GM21360 (cell line): ENCODE data around the gene UGT1A1.
"Not testable (repeated sequence)": the region's sequence is repeated elsewhere in the genome, so short reads cannot be mapped to it uniquely, and the experiment has no call there.

Experiments used
- ATAC-seq: cut with Tn5 transposase; IDR thresholded peaks from one replicate; pipeline ENCODE4 v1.9.1; 2021; ENCODE audit warnings: mild to moderate bottlenecking, moderate library complexity; ENCODE audit not compliant: unreplicated experiment

Gene UGT1A1

DNA sequence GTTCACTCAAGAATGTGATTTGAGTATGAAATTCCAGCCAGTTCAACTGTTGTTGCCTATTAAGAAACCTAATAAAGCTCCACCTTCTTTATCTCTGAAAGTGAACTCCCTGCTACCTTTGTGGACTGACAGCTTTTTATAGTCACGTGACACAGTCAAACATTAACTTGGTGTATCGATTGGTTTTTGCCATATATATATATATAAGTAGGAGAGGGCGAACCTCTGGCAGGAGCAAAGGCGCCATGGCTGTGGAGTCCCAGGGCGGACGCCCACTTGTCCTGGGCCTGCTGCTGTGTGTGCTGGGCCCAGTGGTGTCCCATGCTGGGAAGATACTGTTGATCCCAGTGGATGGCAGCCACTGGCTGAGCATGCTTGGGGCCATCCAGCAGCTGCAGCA is at the start of gene UGT1A1:
UGT1A1 (plus strand) TSS at position 228 of the 400 bp plus-strand sequence; CDS start at position 246, 18 bp downstream.
- ATAC-seq = no peak

- no peak for ATAC-seq
These were observed 48.6 kb upstream of the UGT1A1 start for GRCh38 chr2:233711312-233712008.

- ATAC-seq = no peak
These were observed 47.3 kb upstream of the UGT1A1 start, which contains the start of gene UGT1A5 for GRCh38 chr2:233712611-233713261. Gene UGT1A5, plus strand, starts transcription at chr2:233712907. Its CDS starts 85 bp downstream, at chr2:233712992.

DNA sequence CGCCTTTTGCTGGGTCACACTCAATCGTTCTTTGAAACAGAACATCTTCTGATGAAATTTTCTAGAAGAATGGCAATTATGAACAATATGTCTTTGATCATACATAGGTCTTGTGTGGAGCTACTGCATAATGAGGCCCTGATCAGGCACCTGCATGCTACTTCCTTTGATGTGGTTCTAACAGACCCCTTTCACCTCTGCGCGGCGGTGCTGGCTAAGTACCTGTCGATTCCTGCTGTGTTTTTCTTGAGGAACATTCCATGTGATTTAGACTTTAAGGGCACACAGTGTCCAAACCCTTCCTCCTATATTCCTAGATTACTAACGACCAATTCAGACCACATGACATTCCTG is 46.8 kb upstream of the UGT1A1 start:
- ATAC-seq = no peak

DNA sequence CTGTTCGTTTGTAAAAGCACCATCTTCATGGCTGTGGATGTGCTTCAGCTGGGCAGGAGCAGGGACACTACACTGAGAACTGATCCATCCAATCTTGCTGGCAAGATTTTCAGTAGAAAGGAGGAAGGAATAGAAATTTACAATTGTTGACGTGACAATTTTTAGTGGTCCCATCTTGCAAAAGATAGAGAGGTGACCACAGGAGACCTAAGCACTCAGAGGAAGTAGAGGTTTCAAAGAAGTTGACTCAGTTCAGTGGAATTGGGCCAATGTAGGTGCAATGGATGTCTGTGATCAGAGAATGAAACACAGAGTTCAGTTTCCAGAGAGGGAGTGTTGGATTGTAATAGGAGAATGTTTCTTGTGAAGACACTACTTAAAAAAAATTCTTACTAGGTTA is 45.9 kb upstream of the UGT1A1 start:
- ATAC-seq = no peak

DNA sequence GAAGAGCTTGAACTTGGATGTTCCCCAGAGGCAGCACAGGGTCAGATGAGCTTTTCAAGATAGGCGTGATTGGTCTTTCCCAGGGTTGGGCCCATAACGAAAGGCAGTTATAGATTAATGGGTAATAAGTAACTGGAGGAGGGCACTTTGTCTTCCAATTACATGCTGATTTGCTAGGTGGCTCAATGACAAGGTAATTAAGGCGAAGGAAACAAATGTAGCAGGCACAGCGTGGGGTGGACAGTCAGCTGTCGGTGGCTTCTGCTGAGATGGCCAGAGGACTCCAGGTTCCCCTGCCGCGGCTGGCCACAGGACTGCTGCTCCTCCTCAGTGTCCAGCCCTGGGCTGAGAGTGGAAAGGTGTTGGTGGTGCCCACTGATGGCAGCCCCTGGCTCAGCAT is 41.5 kb upstream of the UGT1A1 start, which contains the start of gene UGT1A4:
UGT1A4 (plus strand) TSS at position 185 of the 400 bp plus-strand sequence; CDS start at position 270, 85 bp downstream.
- no peak for ATAC-seq

DNA sequence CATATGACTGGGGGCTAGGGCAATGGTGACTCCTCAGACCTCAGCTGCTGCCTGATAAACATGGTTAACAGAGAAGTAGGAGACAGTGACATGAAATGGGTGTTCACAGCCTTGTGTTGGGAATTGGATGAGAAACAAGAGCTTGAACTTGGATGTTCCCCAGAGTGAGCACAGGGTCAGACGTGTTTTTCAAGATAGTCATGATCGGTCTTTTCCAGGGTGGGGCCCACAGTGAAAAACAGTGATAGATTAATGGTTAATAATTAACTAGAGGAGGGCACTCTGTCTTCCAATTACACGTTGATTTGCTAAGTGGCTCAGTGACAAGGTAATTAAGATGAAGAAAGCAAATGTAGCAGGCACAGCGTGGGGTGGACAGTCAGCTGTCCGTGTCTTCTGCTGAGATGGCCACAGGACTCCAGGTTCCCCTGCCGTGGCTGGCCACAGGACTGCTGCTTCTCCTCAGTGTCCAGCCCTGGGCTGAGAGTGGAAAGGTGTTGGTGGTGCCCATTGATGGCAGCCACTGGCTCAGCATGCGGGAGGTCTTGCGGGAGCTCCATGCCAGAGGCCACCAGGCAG is 31.3 kb upstream of the UGT1A1 start, which contains the start of gene UGT1A3:
UGT1A3 (plus strand) TSS at position 320 of the 579 bp plus-strand sequence; CDS start at position 405, 85 bp downstream.
- ATAC-seq = no peak

DNA sequence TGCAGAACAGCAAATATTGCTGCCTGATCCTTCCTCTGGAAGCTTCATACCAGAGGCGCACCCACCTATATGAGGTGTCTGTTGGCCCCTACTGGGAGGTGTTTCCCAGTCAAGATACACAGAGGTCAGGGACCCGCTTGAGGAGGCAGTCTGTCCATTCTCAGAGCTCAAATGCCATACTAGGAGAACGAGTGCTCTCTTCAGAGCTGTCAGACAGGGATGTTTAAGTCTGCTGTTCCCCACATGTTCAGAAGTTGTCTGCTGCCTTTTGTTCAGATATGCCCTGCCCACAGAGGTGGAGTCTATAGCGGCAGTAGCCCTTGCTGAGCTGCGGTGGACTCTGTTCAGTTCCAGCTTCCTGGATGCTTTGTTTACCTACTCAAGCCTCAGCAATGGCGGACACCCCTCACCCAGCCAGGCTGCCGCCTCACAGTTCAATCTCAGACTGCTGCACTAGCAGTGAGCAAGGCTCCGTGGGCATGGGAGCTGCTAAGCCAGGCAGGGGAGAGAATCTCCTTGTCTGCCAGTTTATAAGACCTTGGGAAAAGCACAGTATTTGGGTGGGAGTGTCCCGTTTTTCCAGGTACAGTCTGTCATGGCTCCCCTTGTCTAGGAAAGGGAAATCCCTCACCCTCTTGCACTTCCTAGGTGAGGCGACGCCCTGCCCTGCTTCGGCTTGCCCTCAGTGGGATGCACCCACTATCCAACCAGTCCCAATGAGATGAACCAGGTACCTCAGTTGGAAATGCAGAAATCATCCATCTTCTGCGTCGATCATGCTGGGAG is 23.0 kb upstream of the UGT1A1 start:
- ATAC-seq = not testable (repeated sequence)

DNA sequence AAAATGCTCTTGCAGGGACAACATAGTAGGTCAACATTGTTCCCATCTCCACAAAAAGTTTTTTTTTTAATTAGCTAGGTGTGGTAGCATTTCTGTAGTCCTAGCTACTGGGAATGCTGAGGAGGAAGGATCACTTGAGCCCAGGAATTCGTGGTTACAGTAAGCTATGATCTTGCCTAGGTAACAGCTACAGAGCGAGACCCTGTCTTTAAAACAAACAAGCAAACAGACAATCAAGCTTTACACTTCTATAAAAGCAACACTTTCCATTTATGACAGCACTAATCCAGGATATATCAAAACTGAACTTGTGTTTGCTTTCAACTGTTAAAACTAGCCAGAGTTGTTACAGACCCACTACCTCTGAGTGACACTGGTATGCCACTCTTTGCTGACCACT is 19.2 kb upstream of the UGT1A1 start:
- ATAC-seq = no peak

DNA sequence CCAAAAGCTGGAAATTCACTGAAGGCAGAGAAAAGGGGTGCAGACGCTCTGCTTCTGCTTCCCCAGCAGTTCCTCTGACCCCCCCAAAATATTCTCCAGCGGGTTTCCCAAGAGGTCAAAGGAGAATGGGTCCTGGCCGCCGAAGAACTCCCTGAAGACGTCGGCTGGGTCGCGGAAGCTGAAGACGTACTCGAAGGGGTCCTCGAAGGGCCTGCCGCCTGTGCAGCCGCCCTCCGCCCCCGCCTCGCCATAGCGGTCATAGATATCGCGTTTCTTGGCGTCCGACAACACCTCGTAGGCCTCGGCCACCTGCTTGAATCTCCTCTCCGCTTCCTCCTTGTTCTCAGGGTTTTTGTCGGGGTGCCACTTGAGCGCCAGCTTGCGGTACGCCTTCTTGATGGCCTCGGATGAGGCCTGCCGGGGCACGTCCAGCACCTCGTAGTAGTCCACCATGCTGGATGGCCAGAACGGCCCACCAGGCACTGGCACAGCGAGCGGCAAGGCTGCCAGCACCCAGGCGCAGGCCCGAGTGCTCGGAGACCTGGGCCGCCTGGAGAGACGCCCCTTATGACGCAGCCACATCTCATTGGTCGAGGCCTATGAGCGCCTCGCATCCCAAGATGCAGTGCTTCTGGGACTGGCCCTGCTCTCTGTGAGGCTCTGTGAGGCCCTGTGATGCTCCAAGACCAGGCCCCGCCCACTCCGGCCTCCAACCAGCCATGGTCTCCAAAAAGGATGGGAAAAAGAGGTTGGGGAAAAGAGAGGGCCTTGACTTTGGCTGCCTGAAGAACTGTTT is 16.4 kb upstream of the UGT1A1 start:
- no peak for ATAC-seq

DNA sequence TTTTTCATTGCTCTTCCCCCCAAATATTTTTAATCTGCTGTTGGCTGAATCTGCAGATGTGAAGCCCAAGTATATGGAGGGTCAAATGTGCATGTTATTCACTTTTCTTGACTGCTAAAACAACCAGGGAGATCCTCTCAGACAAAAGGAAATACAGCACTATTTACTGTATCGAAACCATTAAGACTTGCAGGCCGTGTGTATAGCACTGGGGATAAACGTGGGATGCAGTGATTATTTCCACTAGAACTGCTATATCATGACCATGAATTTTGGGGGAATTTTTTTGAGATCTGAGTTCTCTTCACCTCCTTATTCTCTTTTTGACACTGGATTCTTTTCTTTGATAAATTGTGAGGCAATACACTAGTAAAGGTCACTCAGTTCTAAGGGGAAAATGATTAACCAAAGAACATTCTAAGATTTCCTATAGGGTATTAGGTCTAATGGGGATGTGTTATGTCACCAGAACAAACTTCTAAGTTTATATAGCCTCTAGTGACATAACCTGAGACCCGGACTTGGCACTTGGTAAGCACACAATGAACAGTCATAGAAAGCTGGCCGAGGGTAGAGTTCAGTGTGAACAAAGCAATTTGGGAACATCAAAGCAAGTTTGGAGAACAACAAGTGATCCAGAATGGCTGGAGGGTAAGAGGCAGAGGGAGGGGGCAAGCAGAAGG is 14.9 kb upstream of the UGT1A1 start:
- no peak for ATAC-seq

GRCh38 chr2:233745838-233746237 is 14.2 kb upstream of the UGT1A1 start:
- ATAC-seq = not testable (repeated sequence)

DNA sequence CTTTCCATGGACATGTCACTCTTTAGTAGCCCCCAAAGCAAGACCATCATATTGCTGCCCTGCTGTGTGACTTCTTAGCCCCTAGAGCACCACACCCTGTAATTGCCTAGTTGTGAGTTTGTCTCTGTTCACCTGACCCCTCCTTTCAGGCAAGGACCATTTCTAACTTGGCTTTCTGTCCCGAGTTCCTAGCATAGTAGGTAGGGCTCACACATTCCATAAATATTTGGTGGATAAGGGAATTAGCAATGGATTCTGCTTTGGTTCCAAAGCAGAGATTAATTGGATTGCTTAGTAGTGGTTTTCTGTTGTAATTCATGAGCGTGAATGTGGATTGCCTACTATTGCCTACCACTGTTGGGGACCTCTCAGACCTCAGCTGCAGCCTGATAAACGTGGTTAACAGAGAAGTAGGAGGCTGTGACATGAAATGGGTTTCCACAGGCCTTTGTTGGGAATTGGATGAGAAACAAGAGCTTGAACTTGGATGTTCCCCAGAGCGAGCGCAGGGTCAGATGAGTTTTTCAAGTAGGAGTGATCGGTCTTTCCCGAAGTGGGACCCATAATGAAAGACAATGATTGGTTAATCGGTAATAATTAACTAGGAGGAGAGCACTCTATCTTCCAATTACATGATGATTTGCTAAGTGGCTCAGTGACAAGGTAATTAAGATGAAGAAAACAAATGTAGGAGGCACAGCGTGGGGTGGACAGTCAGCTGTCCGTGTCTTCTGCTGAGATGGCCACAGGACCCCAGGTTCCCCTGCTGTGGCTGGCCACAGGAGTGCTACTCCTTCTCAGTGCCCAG is 13.4 kb upstream of the UGT1A1 start:
- no peak for ATAC-seq

- no peak for ATAC-seq
These were observed 12.9 kb upstream of the UGT1A1 start for GRCh38 chr2:233747283-233747544.

DNA sequence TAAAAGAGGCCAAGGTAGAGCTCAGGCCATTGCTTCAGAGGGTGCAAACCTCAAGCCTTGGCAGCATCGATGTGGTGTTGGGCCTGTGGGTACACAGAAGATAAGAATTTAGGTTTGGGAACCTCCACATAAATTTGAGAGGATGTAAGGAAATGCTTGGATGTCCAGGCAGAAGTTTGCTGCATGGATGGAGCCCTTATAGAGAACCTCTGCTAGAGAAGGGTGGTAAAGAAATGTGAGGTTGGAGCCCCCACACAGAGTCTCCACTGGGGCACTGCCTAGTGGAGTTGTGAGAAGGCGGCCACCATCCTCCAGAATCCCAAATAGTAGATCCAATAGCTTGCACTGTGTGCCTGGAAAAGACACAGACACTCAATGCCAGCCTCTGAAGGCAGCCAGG is 9.4 kb upstream of the UGT1A1 start:
- ATAC-seq = not testable (repeated sequence)

GRCh38 chr2:233751212-233752009 is 8.7 kb upstream of the UGT1A1 start:
- ATAC-seq = not testable (repeated sequence)

- ATAC-seq = no peak
These were observed 5.0 kb upstream of the UGT1A1 start for GRCh38 chr2:233754872-233755611.
